CD4-positive, CD25-positive, alpha-beta regulatory T cell (primary cell): ENCODE results near the gene IL33. TPM values are rescaled to one million over a fixed set of nuclear protein-coding genes. Genes with fewer than 3 reads are reported as not detected.

Experiments
- ATAC-seq, 2 donors: fragments of 150-1000 bp; cut with Tn5 transposase; one replicate each; pipeline ENCODE4 v1.10.0; 2021; ENCODE audit warnings: low read depth in 2 of 2, moderate number of reproducible peaks in 2 of 2, moderate library complexity in 1 of 2
- DNase-seq, 3 donors: peaks; one replicate each; pipeline versions ENCODE4 v3.0.0 to v3.0.0-alpha.2; 2012 to 2022; ENCODE audit warnings: mixed read lengths in 1 of 3
- H3K27ac ChIP-seq: one replicate; pipeline ENCODE4 v1.7.0; 2013; ENCODE audit warnings: mild to moderate bottlenecking, low read length; ENCODE audit not compliant: insufficient read depth, poor library complexity, severe bottlenecking
- H3K27me3 ChIP-seq: one replicate; pipeline ENCODE4 v1.7.0; 2013; ENCODE audit warnings: low read length; ENCODE audit not compliant: control insufficient read depth, insufficient read depth
- H3K36me3 ChIP-seq: one replicate; pipeline ENCODE4 v1.7.0; 2013; ENCODE audit warnings: mild to moderate bottlenecking, low read length, moderate library complexity; ENCODE audit not compliant: control insufficient read depth, insufficient read depth
- H3K4me1 ChIP-seq: 2 replicates; pipeline ENCODE4 v1.7.0; 2013; ENCODE audit warnings: mild to moderate bottlenecking, low read length; ENCODE audit not compliant: insufficient read depth, control insufficient read depth, poor library complexity, severe bottlenecking
- H3K4me3 ChIP-seq: one replicate; pipeline ENCODE4 v1.7.0; 2013; ENCODE audit warnings: low read depth, mild to moderate bottlenecking, low read length, moderate library complexity
- H3K9me3 ChIP-seq, 2 experiments: 1 replicate in 1 of 2; 2 replicates in 1 of 2; pipeline ENCODE4 v1.7.0; 2013; ENCODE audit warnings: low read length in 2 of 2, mild to moderate bottlenecking in 1 of 2, moderate library complexity in 1 of 2; ENCODE audit not compliant: control insufficient read depth in 2 of 2
- H3K27ac Mint-ChIP-seq, 3 donors: one replicate each; pipeline ENCODE4 v1.8.0; 2020 to 2022; ENCODE audit warnings: mild to moderate bottlenecking in 3 of 3, mixed read lengths in 3 of 3, moderate library complexity in 2 of 3
- H3K27me3 Mint-ChIP-seq: one replicate; pipeline ENCODE4 v1.8.0; 2022; ENCODE audit warnings: mild to moderate bottlenecking, mixed read lengths
- H3K36me3 Mint-ChIP-seq: one replicate; pipeline ENCODE4 v1.8.0; 2020; ENCODE audit warnings: mixed read lengths
- H3K4me1 Mint-ChIP-seq, 4 donors: one replicate each; pipeline ENCODE4 v1.8.0; 2020 to 2022; ENCODE audit warnings: mixed read lengths in 4 of 4, mild to moderate bottlenecking in 1 of 4
- H3K4me3 Mint-ChIP-seq, 4 donors: one replicate each; pipeline ENCODE4 v1.8.0; 2020 to 2022; ENCODE audit warnings: mild to moderate bottlenecking in 4 of 4, mixed read lengths in 4 of 4, moderate library complexity in 3 of 4
- H3K9me3 Mint-ChIP-seq, 7 donors: one replicate each; pipeline ENCODE4 v1.8.0; 2020 to 2022; ENCODE audit warnings: mixed read lengths in 7 of 7, mild to moderate bottlenecking in 3 of 7, moderate library complexity in 2 of 7
- polyA plus RNA-seq, 4 donors: library from polyadenylated mRNA; unstranded; fragments of 300-500 nt; fragmentation: Illumina TruSeq; gene quantifications; one replicate each; pipeline ENCODE4 v1.2.3, GENCODE V29; 2021
- total RNA-seq: library from RNA; stranded (reverse); gene quantifications from one replicate; pipeline ENCODE4 v1.2.3, GENCODE V29; 2022

IL33 gene
- total and polyA plus RNA-seq, 5 donors from 2014 or later = not detected

DNA sequence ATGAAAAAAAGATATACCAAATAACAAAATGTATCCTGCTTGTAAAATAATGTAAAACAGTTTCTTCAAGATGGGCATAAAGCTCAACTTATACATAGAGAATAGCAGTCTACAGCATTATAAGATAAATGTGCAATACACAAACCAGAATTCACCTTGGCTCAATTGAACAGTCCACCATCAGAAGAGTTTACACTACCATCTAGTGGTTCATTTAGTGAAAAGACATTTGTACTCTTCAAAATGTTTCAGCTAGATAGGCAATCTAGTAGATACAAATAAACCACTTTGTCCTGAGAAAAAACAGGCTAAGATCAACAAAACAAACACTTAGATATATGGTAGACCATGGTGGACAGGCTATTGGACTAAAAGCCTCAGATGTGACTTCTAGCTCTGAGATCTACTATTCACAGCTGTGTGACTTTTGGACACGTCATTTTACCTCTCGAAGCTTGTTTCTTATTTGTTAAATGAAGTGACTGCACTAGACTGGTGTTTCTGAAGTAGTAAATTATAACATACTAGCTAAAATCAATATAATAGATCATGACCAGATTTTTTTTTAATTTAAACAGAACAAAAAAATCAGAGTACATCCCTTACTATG is 90.5 kb downstream of the IL33 start:
- Histone ChIP-seq H3K36me3 (no peaks in the 10 kb centered on the region), H3K9me3 (no peaks in the 10 kb centered on the region), H3K4me3 (no peak overlapping the region), H3K27me3 (peaks cover 16% of the 10 kb centered on the region), H3K4me1 (no peaks in the 10 kb centered on the region), H3K27ac (no peak overlapping the region)
- H3K27me3 Mint-ChIP-seq = peaks cover 18% of the 10 kb centered on the region
- H3K27ac Mint-ChIP-seq = no peak overlapping the region
- ATAC-seq (no peak), DNase-seq (peak in 2 of 3 donors; percentile 4 to 36)
- no peak overlapping the region for H3K4me3 Mint-ChIP-seq
- no peaks in the 10 kb centered on the region for H3K9me3 Mint-ChIP-seq
- no peaks in the 10 kb centered on the region for H3K36me3 Mint-ChIP-seq
- no peaks in the 10 kb centered on the region for H3K4me1 Mint-ChIP-seq

Other genes with a start within 250 kb of the IL33 start
- gene RANBP6, start 200.2 kb upstream of the IL33 start, total RNA-seq = 31.1 TPM
- gene RANBP6, start 200.2 kb upstream of the IL33 start, polyA plus RNA-seq = 10 to 100 TPM; 19.7 to 29.5 (median 23.7) TPM
- gene TPD52L3, start 112.6 kb downstream of the IL33 start, total RNA-seq = not detected
- not detected for gene TPD52L3, start 112.6 kb downstream of the IL33 start, polyA plus RNA-seq
- 222 TPM for gene UHRF2, start 197.4 kb downstream of the IL33 start, total RNA-seq
- 10 to 100 TPM; 19.9 to 22.3 (median 20.6) TPM for gene UHRF2, start 197.4 kb downstream of the IL33 start, polyA plus RNA-seq